NCI-H1930 (cell line): ENCODE results near the gene CERS3.

Source experiments
- DNase-seq, 2 experiments: peaks; one replicate each; lab custom pipeline; 2025; lab: John Stamatoyannopoulos, UW

The CERS3 gene

DNA sequence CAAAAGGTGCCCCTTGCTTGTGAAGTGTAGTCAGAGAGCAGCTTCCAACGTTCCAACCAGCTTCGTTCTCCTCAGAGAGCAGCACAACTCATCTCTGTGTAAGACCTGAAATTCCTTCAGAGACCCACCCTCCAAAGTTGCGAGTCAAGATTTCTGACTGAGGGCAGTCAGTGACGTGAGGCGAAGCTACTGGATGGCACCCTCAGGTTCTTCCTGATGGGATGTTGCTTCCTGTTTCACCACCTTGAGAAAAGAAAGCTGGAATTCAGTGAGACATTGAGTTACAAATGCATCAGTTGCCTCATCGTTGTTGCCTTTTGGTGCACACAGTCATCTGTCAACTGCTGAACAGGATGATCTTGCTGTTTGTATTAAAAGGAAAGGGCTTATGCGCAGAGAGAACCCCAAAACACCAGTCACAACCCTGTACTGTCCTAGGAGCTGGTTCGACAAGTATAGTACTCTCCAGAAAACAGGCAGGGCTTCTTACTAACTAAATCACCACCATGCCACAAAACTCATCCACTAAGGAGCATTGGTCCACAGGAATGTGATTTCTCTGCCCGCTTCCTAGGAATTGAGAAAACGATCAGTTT lies at the start of gene CERS3:
CERS3 (minus strand) TSS at position 118 of the 596 bp plus-strand sequence. CDS start 27,101 bp downstream, outside the sequence.
- DNase-seq, result no peak

GRCh38 chr15:100573526-100573925 lies 44.8 kb upstream of the CERS3 start:
- no peak for DNase-seq

DNA sequence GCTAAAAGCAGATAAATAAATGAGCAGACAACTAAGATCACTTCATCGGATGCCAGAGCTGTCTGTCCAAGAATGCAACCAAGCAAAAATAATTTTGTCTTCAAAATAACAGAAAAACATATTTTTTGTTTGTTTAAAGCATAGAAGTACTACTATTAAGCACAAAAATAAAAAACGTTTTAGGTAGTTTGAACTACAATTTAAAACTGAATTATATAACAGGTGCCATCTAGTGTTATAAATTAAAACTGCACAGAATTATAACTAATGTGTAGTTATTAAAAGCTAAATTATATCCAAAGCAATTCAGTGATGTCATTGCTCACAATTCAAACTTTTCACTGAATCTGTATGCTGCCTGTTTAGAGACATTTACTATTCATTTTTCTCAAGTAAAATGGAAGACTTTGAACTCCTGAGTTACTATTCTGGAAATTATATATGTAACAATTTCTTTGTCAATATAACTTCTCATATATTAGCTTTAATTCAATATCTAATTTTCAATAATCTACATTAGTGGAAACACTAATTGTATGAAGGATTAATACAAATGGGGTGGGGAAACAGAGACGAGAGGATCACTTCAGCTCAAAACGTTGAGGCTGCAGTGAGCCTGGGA lies 43.7 kb upstream of the CERS3 start:
- no peak for DNase-seq

GRCh38 chr15:100571592-100572167 lies 42.9 kb upstream of the CERS3 start:
- no peak for DNase-seq

DNA sequence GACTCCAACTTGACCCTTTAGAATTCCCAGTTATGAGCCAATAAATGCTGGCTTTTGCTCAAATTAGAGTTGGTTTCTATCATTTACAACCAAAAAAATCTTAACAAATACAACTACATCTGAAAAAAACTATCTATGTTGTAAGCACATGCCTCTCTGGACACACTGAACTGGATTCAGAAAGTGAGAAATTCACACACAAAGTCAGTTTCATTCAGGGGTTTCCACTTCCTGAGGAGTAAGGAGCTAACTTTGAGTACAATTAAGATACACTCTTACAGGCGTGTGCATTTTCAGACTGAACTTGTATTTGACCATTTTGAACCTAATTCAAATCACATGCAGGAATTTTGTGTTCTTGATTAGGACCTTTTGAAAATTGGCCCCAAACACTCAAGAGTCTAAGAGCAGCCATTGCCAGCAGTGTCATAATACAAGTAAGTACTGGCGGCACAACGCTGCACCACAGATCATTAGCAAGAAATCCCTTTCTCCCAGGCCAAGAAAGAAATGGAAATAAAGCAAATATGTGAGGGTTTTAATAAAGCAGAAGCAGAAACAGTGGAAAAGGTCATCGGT lies 42.1 kb upstream of the CERS3 start:
- DNase-seq, result no peak

DNA sequence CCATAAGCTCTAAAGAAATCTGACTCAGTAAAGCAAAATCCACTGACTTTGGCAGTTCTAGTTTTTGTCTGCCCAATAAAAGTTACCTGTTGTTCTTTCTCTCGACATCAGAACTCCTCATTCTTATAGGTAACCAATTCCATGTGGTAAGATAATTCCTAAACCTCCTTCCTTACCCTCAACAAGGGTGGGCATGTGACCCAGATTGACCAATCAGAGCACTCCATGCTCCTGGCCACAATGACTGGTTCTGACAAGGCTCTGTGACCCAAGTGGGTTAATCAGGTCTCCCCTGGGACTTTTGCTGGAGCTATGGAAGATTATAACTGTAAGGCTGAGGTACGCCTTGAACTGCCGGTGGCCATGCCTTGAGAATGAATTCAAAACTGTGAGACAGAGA lies 41.5 kb upstream of the CERS3 start:
- no peak for DNase-seq

DNA sequence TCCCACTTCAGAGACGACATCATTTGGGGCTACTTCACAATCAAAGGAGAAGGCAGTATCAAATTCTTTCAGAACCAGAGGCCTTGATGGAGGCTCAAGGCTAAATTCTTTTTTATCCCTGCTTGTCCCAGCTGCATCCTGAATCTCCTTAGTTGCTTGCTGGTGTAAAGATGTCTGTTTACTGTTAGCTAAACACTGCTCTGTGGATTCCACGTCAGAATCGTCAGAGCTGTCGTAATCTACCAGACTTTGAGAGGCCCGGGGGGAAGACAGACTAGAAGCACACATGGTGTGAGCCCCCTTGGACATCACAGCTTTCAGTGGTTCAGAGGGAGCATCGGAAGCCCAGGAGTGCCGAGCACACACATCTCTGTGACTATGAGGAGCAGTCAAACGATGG lies 40.6 kb upstream of the CERS3 start:
- no peak for DNase-seq

- no peak for DNase-seq
Measured at GRCh38 chr15:100566850-100567628, 38.3 kb upstream of the CERS3 start.

DNA sequence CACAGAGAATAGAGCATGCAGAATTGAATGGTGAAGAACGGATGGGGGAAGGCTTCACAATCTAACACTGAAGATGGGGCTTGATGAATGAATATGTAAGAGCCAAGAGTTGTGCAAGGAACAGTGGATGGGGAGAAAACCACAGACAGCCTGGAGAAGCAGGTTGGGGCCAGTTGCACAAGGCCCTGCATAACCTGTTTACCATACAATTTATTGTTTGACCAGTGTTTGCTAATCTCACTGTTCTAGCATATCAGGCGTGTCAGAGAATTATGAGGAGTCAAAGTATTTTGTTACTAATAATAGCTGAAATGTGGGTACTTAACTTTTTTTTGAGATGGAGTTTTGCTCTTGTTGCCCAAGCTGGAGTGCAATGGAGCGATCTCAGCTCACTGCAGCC lies 36.8 kb upstream of the CERS3 start:
- no peak for DNase-seq

DNA sequence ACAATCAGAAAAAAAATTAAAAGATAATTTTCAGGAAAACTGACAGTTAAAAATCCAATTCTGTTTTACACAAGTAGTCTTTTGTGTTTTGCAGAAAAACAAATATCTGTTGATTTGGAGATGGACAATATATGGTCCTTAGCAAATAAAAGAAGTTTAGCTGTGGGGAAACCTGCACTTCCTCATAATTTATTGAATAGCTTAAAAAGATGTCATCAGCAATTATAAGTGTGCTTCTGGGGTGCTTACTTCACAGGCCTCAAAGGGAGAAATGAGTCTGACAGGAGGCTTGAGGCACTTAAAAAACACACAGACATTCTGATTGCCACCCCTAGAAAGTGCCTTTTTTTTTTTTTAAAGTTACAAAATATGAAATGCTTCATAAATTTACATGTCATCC lies 31.6 kb upstream of the CERS3 start:
- DNase-seq, result no peak

GRCh38 chr15:100559330-100559729 lies 30.6 kb upstream of the CERS3 start:
- DNase-seq, result no peak

DNA sequence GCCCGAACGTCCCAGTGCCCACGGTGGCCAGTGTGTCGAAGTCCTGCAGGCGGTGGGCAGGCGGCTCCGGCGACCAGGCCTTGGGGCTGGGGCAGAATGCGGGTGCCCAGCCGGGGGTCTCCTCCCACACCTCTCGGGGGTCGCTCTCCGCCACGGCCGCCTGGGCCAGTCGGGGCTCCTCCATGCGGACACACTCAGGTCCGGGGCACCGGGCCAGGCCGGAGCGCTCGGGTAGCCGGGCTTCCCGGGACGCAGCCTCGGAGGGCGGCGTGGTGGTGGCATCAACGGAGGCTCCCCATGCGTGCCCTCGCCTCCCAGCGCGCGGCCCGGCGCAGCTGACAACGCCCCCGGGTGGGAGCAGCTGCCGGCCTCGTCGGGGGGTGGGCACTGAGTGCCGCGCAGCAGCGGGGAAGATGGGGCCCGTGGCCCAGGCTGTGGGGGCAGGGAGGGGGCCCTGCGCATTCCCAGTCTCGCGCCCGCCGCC lies 30.1 kb upstream of the CERS3 start:
- DNase-seq, result no peak

- no peak for DNase-seq
Measured at GRCh38 chr15:100553468-100553867, 24.7 kb upstream of the CERS3 start.

DNA sequence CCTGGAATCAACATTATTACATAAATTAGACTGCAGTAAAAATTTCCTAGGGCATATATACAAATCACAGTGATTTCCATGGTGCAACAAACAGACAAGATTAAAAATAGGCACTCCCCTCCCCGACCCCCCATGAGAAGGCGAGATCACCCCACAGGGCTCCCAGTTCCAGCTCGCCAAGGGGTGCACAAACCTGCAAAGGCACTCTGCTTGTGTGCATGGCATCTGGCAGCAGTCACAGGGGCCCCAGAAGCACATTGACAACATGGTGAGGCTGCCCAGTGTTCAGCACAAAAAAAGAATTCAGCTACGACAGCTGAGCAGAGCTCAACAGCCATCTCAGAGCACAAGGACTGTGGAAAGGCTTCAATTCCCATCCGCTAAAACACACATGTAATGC lies 19.2 kb upstream of the CERS3 start:
- DNase-seq, result no peak

- no peak for DNase-seq
Measured at GRCh38 chr15:100544946-100545345, 16.2 kb upstream of the CERS3 start.

DNA sequence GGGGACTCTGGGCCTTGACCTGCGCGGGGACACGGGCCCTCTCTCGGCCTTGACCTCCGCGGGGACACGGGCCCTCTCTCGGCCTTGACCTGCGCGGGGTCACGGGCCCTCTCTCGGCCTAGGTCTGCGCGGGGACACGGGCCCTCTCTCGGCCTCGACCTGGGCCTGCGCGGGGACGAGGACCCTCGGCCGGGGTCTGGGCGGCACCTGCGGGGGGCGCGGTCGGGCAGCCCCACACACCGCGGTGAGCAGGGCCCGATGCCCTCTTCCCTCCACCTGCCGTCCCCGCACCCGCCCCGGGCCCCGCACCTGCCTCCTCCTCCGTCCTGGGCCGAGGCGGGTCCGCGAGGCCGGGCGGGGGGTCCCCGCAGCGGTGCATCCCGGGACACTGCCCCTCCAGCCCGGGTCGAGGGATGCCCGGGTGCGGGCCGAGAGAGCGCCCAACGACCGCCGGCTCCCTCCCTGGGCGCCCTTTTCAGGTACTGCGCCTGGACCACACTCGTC lies 15.6 kb upstream of the CERS3 start:
- DNase-seq, result no peak

GRCh38 chr15:100542290-100542689 lies 13.5 kb upstream of the CERS3 start:
- DNase-seq, result no peak

- no peak for DNase-seq
Measured at GRCh38 chr15:100537331-100537730, 8.6 kb upstream of the CERS3 start.

DNA sequence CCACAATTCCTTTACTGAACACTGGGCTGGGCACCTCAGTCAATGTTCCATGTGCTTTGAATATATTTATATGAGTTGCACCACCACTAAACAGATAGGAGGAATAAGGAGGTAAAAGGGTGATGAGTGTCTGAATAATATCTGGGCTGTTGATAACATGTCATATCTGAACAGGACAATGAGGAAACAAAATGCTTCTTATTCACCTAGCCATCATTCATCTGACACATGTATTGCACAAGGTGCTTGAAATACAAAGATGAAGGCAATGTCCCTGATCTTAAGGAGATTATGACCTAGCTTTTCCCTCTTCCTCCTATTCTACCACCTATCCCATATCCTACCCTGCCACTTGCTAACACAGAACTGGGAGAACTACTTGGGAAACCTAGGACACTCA lies 8.0 kb upstream of the CERS3 start:
- DNase-seq, result no peak

- DNase-seq, result no peak
Measured at GRCh38 chr15:100533886-100534285, 5.1 kb upstream of the CERS3 start.

- no peak for DNase-seq
Measured at GRCh38 chr15:100531823-100532327, 3.1 kb upstream of the CERS3 start.

DNA sequence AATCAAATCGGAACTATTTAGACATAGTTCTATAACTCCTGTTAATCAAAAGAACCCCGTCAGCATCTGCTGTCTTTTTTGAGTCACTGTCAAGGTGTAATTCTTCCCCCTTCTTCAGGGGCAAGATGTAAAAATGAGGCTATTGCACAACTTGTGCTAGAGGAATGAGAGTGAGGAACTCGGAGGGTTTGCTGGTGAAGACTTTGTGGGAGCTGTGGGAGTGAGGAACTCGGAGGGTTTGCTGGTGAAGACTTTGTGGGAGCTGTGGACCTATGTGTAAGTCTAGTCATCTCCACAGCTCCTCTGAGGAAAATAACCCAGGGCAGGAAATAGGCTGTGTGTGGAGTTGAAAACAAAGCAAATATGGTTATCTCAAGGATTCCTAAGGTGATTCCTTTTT lies 2.5 kb upstream of the CERS3 start:
- no peak for DNase-seq
